OCI-LY7 (cell line): ENCODE results near the gene PHF12. TPM values are rescaled to one million over a fixed set of nuclear protein-coding genes. Genes with fewer than 3 reads are reported as not detected.

ENCODE experiments used
- BruUV-seq: library from RNA; stranded (reverse); fragments of 400-500 nt; replicated peaks from 2 replicates; lab custom pipeline; 2021; lab: Mats Ljungman, UMichigan
- CTCF ChIA-PET: fragments of 300-600 bp; sonication (Branson Sonifier 250); formaldehyde crosslinking; loops from one replicate; lab custom pipeline; 2022; ENCODE audit warnings: antibody characterized with exemption; ENCODE audit not compliant: unreplicated experiment; lab: Charles Lee
- POLR2A ChIA-PET: fragments of 300-600 bp; sonication (Branson Sonifier 250); formaldehyde crosslinking; loops from one replicate; lab custom pipeline; 2022; ENCODE audit warnings: antibody characterized with exemption; lab: Charles Lee
- DNase-seq: peaks from one replicate; pipeline ENCODE4 v3.0.0-alpha.2; 2015; ENCODE audit warnings: low spot score
- H2AFZ ChIP-seq: fragments of 200-600 bp; sonication (generic), shearing (Covaris generic); 2 replicates; pipeline ENCODE4 v1.6.1; 2014; ENCODE audit warnings: mild to moderate bottlenecking, antibody characterized with exemption, low read length, moderate library complexity
- H3K27ac ChIP-seq: fragments of 200-600 bp; sonication (generic); 2 replicates; pipeline ENCODE4 v1.5.1; 2014; ENCODE audit warnings: mixed run types, low read depth, mild to moderate bottlenecking, moderate library complexity, low read length, inconsistent platforms; ENCODE audit not compliant: poor library complexity, severe bottlenecking
- H3K36me3 ChIP-seq: fragments of 200-600 bp; sonication (generic); 2 replicates; pipeline ENCODE4 v1.6.1; 2014; ENCODE audit warnings: mild to moderate bottlenecking, antibody characterized with exemption, low read length, moderate library complexity, mixed read lengths; ENCODE audit not compliant: insufficient read depth
- H3K4me1 ChIP-seq: fragments of 200-600 bp; sonication (generic); 2 replicates; pipeline ENCODE4 v1.5.1; 2014; ENCODE audit warnings: mild to moderate bottlenecking, low read length; ENCODE audit not compliant: insufficient read depth, poor library complexity, severe bottlenecking
- H3K4me2 ChIP-seq: fragments of 200-600 bp; sonication (generic); 2 replicates; pipeline ENCODE4 v1.6.1; 2014; ENCODE audit warnings: mild to moderate bottlenecking, low read length
- H3K4me3 ChIP-seq: fragments of 200-600 bp; sonication (generic); 2 replicates; pipeline ENCODE4 v1.5.1; 2014; ENCODE audit warnings: mild to moderate bottlenecking, low read depth, low read length; ENCODE audit not compliant: poor library complexity, severe bottlenecking
- H3K79me2 ChIP-seq: fragments of 200-600 bp; sonication (generic); 2 replicates; pipeline ENCODE4 v1.6.1; 2016; ENCODE audit warnings: low read depth, mild to moderate bottlenecking, low read length, moderate library complexity, mixed read lengths; ENCODE audit not compliant: insufficient read depth
- H3K9me2 ChIP-seq: fragments of 200-600 bp; sonication (generic); 2 replicates; pipeline ENCODE4 v1.6.1; 2016; ENCODE audit warnings: mild to moderate bottlenecking, low read length, mixed read lengths; ENCODE audit not compliant: insufficient read depth
- H3K9me3 ChIP-seq: fragments of 200-600 bp; sonication (generic); 2 replicates; pipeline ENCODE4 v1.6.1; 2014; ENCODE audit warnings: mild to moderate bottlenecking, mixed run types, low read length, mixed read lengths
- H4K20me1 ChIP-seq: fragments of 200-600 bp; sonication (generic); 2 replicates; pipeline ENCODE4 v1.6.1; 2014; ENCODE audit warnings: mild to moderate bottlenecking, antibody characterized with exemption, low read length, moderate library complexity, mixed read lengths; ENCODE audit not compliant: insufficient read depth
- CTCF ChIP-seq: fragments of 200-600 bp; sonication (generic); conservative IDR thresholded peaks from 2 replicates; pipeline ENCODE4 v1.5.1; 2014; ENCODE audit warnings: mild to moderate bottlenecking, antibody characterized with exemption, low read length, moderate library complexity, mixed read lengths
- EZH2phosphoT487 ChIP-seq: fragments of 200-600 bp; sonication (generic); IDR thresholded peaks from 2 replicates; pipeline ENCODE4 v1.6.1; 2018; ENCODE audit warnings: low read depth, borderline replicate concordance, mild to moderate bottlenecking, mixed run types, antibody characterized with exemption, low read length, moderate library complexity, mixed read lengths
- intact Hi-C: fragments of 100-400 bp; cut with micrococcal nuclease; formaldehyde crosslinking; loops from one replicate; pipeline ENCODE4 v1.10.0; 2022; ENCODE audit not compliant: unreplicated experiment
- total RNA-seq, 2 experiments: library from RNA; depleted of rRNA in 1 of 2; stranded (reverse); fragments of >200 nt in 1 of 2; shearing (Covaris generic) in 1 of 2; gene quantifications; 2 replicates each; pipeline ENCODE4 v1.2.3, GENCODE V29; 2014 to 2022

Gene PHF12
- total RNA-seq, 2 experiments from 2014 or later: 40.6 to 62.5 TPM

GRCh38 chr17:28910534-28910933, 40.8 kb downstream of the PHF12 start:
- intact Hi-C loops: no loop called here
- ChIA-PET CTCF (interaction anchor here (0.6 kb wide), 1 partner anchor 22 kb away, joined by 3 read pairs; no protein-coding TSS in a partner anchor), POLR2A (interaction anchor here (0.6 to 0.9 kb wide), 4 partner anchors 19 to 53 kb away, joined by 3 to 4 read pairs (median 4); no protein-coding TSS in a partner anchor)
- Histone ChIP-seq H3K79me2 (no peaks in the 10 kb centered on the region), H3K36me3 (peaks cover 98% of the 10 kb centered on the region), H3K27ac (no peak overlapping the region), H3K9me3 (no peaks in the 10 kb centered on the region), H3K4me2 (no peak overlapping the region), H2AFZ (no peak overlapping the region), H3K9me2 (no peaks in the 10 kb centered on the region), H3K4me1 (no peaks in the 10 kb centered on the region), H3K4me3 (no peak overlapping the region), H4K20me1 (no peaks in the 10 kb centered on the region)
- TF ChIP-seq CTCF (no peak), EZH2phosphoT487 (no peak)
- no TSS peak for BruUV-seq
- DNase-seq: no peak

GRCh38 chr17:28908640-28909167, 42.6 kb downstream of the PHF12 start:
- Histone ChIP-seq H3K4me3 (no peak overlapping the region), H3K36me3 (peaks cover 80% of the 10 kb centered on the region), H3K9me3 (no peaks in the 10 kb centered on the region), H3K4me1 (no peaks in the 10 kb centered on the region), H3K9me2 (no peaks in the 10 kb centered on the region), H4K20me1 (no peaks in the 10 kb centered on the region), H3K79me2 (no peaks in the 10 kb centered on the region), H3K27ac (no peak overlapping the region), H3K4me2 (no peak overlapping the region), H2AFZ (no peak overlapping the region)
- DNase-seq: no peak
- BruUV-seq: no TSS peak
- TF ChIP-seq CTCF (no peak), EZH2phosphoT487 (no peak)
- POLR2A ChIA-PET: interaction anchor here (0.5 to 1.6 kb wide), 2 partner anchors 41 to 82 kb away, joined by 3 to 5 read pairs; no protein-coding TSS in a partner anchor
- intact Hi-C loops: no loop called here
- CTCF ChIA-PET: interaction anchor here (0.8 to 1.0 kb wide), 2 partner anchors 145 kb away, joined by 3 read pairs; no protein-coding TSS in a partner anchor

- DNase-seq: no peak
- no peak for TF ChIP-seq CTCF
- TF ChIP-seq EZH2phosphoT487: no peak
- H3K4me2 ChIP-seq: no peak overlapping the region
- H3K9me3 ChIP-seq: no peaks in the 10 kb centered on the region
- no peaks in the 10 kb centered on the region for H3K9me2 ChIP-seq
- intact Hi-C loops: no loop called here
- peaks cover 72% of the 10 kb centered on the region for H3K36me3 ChIP-seq
- POLR2A ChIA-PET: interaction anchor here (0.6 to 0.9 kb wide), 2 partner anchors 14 to 19 kb away, joined by 3 read pairs; no protein-coding TSS in a partner anchor
- no peak overlapping the region for H3K27ac ChIP-seq
- H3K79me2 ChIP-seq: no peaks in the 10 kb centered on the region
- H4K20me1 ChIP-seq: no peaks in the 10 kb centered on the region
- H2AFZ ChIP-seq: no peak overlapping the region
- CTCF ChIA-PET: interaction anchor here (0.8 kb wide), 1 partner anchor 144 kb away, joined by 3 read pairs; no protein-coding TSS in a partner anchor
- H3K4me1 ChIP-seq: peaks cover 3% of the 10 kb centered on the region
- BruUV-seq: no TSS peak
- no peak overlapping the region for H3K4me3 ChIP-seq
Measured at GRCh38 chr17:28907709-28908475, 43.4 kb downstream of the PHF12 start.
